ENCODE data around the gene ANGEL1. TPM values are rescaled to one million over a fixed set of nuclear protein-coding genes. Genes with fewer than 3 reads are reported as not detected.

ANGEL1 gene
- polyA plus RNA-seq, 12 donors = 12.7 to 31.7 (median 20.3) TPM; not detected in 1

DNA sequence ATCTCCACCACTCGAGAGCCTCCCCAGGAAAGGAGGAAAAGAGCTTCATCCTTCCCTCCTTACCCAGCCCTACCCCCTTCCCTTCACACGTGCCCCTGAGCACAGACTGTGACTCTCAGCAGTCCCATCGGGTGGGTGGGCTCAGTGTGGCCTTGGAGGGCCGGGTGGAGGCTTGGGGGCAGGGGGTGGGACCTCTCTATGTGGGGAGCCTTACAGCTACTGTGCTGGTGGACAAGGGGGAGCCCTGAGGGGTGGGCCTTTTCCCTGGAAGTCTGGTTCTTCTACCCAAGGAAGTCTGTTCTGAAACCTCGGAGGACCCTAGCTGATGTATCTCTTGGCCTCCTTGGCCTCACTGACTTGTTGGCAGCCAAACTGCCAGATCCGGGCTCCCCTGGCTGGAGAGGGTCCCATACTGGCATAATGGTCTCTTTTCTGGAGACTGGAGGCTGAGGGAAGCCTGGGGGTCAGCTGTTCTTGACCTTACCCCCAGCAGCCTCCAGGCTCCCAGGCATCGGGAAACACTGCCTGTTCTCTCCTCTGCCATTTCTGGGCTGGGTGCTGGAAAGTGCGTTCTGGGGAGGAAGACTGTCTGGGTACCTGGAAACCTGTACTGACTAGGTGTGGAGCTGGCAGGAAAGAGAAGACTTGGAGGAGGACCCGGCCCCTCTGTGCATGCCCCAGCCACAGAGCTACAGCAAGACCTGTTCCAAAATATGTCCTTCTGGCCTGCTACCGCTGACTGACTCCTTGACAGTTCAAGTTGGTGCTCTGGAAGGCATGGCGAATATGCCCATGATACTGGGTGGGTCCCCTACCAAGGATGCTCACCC lies 43.8 kb downstream of the ANGEL1 start:
- no peak for DNase-seq

- DNase-seq = no peak
Measured at GRCh38 chr14:76767681-76768656, 44.7 kb downstream of the ANGEL1 start.

DNA sequence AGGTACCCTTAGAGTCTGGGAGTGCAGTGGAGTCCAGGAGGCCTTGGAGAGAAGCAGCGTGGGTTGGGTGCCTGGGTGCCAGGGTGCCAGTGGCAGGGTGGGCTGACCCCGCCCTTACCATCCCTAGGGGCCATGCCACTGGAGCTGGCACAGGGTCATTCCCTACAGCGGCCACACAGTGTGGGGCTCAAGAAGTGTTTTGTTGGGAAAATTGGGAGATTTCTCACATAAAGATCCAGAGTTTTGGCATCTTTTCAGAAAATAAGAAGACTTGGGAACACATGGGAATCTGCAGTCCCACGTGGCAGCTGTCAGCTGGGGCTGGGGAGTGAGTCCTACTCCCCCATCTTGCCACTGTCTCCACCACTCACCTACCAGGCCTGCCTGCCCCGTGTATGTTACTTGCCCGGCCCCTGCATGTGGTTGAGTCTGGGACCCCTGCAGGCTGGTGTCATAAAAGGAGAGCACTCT lies 47.2 kb downstream of the ANGEL1 start:
- no peak for DNase-seq

- no peak for DNase-seq
Measured at GRCh38 chr14:76763096-76764041, 49.3 kb downstream of the ANGEL1 start.

DNA sequence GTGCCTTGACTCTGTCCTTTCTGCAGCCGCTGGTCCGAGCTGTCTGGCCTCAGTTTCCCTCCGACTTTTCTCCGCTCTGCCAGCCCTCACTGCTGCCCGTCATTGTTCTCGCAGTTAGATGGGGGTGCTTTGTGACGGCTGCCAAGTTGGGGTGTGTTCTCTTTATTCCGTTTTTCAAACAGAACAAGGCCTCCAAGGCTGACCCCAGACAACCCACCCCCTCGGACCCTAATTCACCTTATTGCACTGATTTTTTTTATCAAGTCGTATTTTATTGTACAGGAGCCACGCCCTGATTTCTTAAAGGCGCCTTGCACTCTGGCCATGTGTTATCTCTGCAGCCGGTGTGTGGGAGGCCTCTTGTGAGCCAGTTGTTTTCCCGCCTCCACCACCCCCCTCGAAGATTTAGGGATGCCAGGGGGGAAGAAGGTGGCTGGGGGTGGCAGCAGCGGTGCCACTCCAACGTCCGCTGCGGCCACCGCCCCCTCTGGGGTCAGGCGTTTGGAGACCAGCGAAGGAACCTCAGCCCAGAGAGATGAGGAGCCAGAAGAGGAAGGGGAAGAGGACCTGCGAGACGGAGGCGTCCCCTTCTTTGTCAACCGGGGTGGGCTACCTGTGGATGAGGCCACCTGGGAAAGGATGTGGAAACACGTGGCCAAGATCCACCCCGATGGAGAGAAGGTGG lies 50.1 kb downstream of the ANGEL1 start:
- DNase-seq = no peak

DNA sequence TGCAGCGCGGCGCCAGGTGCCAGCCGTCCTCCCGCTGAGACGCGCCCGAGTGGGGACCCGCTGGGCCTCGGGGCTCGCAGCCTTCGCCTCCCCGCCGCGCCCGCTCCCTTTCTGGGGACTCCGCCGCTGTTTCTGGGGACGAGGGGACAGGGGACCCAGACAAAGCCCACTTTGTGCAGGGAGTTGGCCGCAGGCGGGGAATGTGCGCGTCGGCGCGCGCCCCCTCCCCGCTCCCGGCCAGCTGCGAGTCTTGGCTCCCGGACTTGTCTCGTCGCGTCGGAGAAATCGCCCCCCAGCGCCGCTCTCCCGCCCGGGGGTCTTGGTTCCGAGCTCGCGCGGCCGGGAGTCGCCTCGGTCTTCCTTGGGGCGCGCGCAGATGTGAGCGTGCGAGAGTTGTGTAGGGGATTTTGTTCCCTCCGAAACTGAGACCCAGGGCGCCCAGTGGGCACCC lies 50.7 kb downstream of the ANGEL1 start:
- DNase-seq = no peak

GRCh38 chr14:76761136-76761959 lies 51.3 kb downstream of the ANGEL1 start, which contains the start of gene VASH1:
TSS of gene VASH1 (plus strand) at chr14:76761468. CDS start at chr14:76762822, 1,354 bp downstream.
- DNase-seq = peak; percentile 62

GRCh38 chr14:76760331-76761135 lies 52.1 kb downstream of the ANGEL1 start:
- no peak for DNase-seq

GRCh38 chr14:76759589-76759988 lies 53.1 kb downstream of the ANGEL1 start:
- DNase-seq = no peak

GRCh38 chr14:76756371-76756750 lies 56.3 kb downstream of the ANGEL1 start:
- no peak for DNase-seq

- no peak for DNase-seq
Measured at GRCh38 chr14:76755610-76756370, 56.9 kb downstream of the ANGEL1 start.

GRCh38 chr14:76754586-76754985 lies 58.1 kb downstream of the ANGEL1 start:
- DNase-seq = no peak

DNA sequence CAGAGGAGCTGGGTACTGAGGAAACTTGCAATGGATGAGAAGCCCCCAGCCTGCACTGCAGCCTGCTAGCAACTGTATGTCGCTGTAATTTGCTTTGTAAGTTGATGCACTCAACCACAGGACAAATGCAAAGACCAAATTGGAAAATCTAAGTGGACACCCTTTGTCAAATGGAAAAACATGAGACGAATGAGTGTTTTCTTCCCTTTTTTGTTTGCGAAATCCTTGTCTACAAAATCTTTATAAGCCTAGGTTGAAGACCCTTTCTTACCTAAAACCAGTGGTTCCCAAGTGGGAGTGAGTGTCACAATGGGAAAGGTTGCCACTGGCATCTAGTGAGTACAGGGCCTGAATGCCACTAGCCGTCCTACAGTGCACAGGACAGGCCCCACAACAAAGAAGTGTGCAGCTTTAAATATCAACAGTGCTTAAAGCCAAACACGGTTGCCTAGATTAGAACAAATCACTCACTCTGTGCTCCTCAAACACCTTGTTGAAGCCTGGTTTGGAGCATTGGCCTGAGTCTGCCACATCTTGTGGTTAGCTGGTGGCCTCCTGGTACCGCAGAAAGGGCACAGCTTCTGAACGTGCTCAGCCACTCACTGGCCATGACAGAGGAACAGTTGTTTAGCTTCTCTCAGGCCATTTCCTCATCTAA lies 59.0 kb downstream of the ANGEL1 start:
- DNase-seq = no peak

GRCh38 chr14:76752744-76753143 lies 59.9 kb downstream of the ANGEL1 start:
- no peak for DNase-seq

- DNase-seq = no peak
Measured at GRCh38 chr14:76742966-76743365, 69.7 kb downstream of the ANGEL1 start.

DNA sequence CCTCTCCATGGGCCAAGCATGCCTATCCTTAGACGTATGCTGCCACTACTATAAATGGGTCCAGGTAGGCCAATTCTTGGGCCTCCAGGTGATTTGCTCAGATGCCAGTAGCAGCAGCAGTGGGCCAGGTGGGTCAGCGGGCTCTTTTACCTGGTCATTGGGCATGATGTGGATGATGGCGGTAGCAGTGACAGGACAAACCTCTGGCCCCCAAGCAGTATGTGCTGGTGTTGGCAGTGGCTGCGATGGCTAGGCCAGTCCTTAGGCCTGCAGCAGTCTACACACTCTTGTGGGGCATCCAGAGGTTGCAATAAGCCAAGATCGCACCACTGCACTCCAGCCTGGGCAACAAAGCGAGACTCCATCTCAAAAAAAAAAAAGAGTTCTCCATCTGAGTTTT lies 70.5 kb downstream of the ANGEL1 start:
- DNase-seq = no peak

GRCh38 chr14:76741074-76741473 lies 71.6 kb downstream of the ANGEL1 start:
- DNase-seq = no peak

All from muscle of arm (tissue), 12 donors.